ES-I3 (cell line): ENCODE data around the gene RIPPLY3.
"Not testable (repeated sequence)": the region's sequence is repeated elsewhere in the genome, so short reads cannot be mapped to it uniquely, and the experiment has no call there.

Source experiments
- H3K36me3 ChIP-seq: 2 replicates; pipeline ENCODE4 v1.6.1; 2013; ENCODE audit warnings: mild to moderate bottlenecking, low read length, control low read depth, moderate library complexity; ENCODE audit not compliant: insufficient read depth
- H3K4me1 ChIP-seq: 2 replicates; pipeline ENCODE4 v1.6.1; 2013; ENCODE audit warnings: mild to moderate bottlenecking, control low read depth, low read length; ENCODE audit not compliant: insufficient read depth
- H3K9ac ChIP-seq: 2 replicates; pipeline ENCODE4 v1.6.1; 2013; ENCODE audit warnings: low read depth, mild to moderate bottlenecking, low read length, moderate library complexity
- H3K9me3 ChIP-seq: 2 replicates; pipeline ENCODE4 v1.6.1; 2013; ENCODE audit warnings: mild to moderate bottlenecking, low read length, moderate library complexity; ENCODE audit not compliant: control insufficient read depth, insufficient read depth

RIPPLY3 gene

GRCh38 chr21:36990508-36991205 is 15.8 kb upstream of the RIPPLY3 start:
- no peaks in the 10 kb centered on the region; the same call in none of the 2 replicates for H3K9me3 ChIP-seq
- no peaks in the 10 kb centered on the region for H3K36me3 ChIP-seq
- H3K4me1 ChIP-seq: peaks cover 8% of the 10 kb centered on the region; the same call in 1 of the 2 replicates
- H3K9ac ChIP-seq: peak overlapping the region; percentile 89

- peaks cover 8% of the 10 kb centered on the region; the same call in 1 of the 2 replicates for H3K4me1 ChIP-seq
- H3K9me3 ChIP-seq: no peaks in the 10 kb centered on the region
- no peak overlapping the region for H3K9ac ChIP-seq
- no peaks in the 10 kb centered on the region for H3K36me3 ChIP-seq
Measured at GRCh38 chr21:36992671-36993070, 13.8 kb upstream of the RIPPLY3 start.

GRCh38 chr21:36994501-36995158 is 11.9 kb upstream of the RIPPLY3 start:
- peak overlapping the region; percentile 37; the same call in 1 of the 2 replicates for H3K9ac ChIP-seq
- peaks cover 8% of the 10 kb centered on the region; the same call in 1 of the 2 replicates for H3K4me1 ChIP-seq
- H3K9me3 ChIP-seq: no peaks in the 10 kb centered on the region
- H3K36me3 ChIP-seq: no peaks in the 10 kb centered on the region

DNA sequence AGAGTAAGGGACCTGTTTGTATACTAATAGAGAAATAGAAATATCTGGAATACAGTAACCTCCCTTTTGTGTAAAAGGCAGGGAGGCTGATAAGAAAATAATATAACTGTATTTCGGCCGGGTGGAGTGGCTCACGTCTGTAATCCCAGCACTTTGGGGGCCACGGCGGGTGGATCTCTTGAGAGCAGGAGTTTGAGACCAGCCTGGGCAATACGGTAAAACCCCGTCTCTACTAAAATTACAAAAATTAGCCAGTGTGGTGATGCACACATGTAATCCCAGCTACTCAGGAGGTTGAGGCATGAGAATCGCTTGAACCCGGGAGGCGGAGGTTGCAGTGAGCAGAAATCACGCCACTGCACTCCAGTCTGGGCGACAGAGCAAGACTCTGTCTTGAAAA is 11.2 kb upstream of the RIPPLY3 start:
- not testable (repeated sequence) for H3K9me3 ChIP-seq, H3K36me3 ChIP-seq, H3K4me1 ChIP-seq
- peak overlapping the region; percentile 37; the same call in 1 of the 2 replicates for H3K9ac ChIP-seq

GRCh38 chr21:36999131-36999898 is 7.2 kb upstream of the RIPPLY3 start:
- no peaks in the 10 kb centered on the region for H3K9me3 ChIP-seq

DNA sequence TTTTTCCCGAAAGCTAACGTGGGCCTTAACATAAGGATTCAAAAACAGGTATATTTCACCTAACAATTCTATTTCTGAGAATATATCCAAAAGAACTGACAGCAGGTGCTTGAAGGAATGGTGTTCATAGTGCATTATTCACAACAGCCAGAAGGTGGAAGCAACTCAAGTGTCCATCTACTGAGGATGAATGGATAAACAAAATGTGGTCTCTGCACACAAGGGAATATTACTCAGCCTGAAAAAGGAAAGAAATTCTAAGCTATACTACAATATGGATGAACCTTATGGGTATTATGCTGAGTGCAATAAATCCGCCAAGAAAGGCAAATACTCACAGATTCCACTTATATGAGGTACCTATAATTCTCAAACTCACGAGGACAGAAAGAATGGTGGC is 6.1 kb upstream of the RIPPLY3 start:
- Histone ChIP-seq H3K9me3 (no peaks in the 10 kb centered on the region), H3K9ac (no peak overlapping the region), H3K4me1 (no peaks in the 10 kb centered on the region), H3K36me3 (no peaks in the 10 kb centered on the region)

More at GRCh38 chr21:36999131-36999898, 7.2 kb upstream of the RIPPLY3 start:
- no peaks in the 10 kb centered on the region for H3K4me1 ChIP-seq
- H3K36me3 ChIP-seq: no peaks in the 10 kb centered on the region
- no peak overlapping the region for H3K9ac ChIP-seq

DNA sequence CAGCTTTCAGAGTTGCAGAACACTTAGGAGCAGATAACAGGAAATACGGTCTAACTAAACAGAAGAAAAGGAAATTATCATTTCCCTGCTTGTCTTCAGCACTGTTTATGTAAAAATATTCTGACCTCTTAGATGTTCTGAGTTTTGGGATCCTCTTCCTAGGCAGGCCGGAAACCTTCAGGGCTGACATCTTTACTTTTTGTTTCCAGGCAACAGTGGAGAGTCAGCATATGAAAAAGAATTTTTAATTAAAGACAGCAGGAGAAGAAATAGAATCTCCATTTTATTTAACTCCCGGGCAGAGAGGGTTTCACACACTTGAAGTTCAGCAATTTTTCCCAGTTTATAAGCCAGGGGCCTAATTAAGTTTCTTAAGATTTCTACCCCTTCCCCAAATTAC is 5.1 kb upstream of the RIPPLY3 start:
- Histone ChIP-seq H3K9me3 (no peaks in the 10 kb centered on the region), H3K9ac (no peak overlapping the region), H3K4me1 (no peaks in the 10 kb centered on the region), H3K36me3 (no peaks in the 10 kb centered on the region)

DNA sequence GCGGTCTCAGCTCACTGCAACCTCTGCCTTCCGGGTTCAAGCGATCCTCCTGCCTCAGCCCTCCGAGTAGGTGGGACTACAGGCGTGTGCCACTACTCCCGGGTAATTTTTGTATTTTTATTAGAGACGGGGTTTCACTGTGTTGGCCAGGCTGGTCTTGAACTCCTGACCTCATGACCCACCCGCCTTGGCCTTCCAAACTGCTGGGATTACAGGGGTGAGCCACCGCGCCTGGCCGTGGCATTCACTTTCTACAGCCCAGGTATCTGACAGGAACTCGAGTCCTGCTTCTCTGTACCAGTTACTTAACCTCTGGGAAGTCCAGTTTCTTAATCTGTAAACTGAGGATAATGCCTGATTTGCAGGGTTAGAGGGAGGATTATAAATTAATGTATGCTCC is 3.7 kb upstream of the RIPPLY3 start:
- H3K9me3 ChIP-seq, H3K36me3 ChIP-seq, H3K9ac ChIP-seq, H3K4me1 ChIP-seq: not testable (repeated sequence)

DNA sequence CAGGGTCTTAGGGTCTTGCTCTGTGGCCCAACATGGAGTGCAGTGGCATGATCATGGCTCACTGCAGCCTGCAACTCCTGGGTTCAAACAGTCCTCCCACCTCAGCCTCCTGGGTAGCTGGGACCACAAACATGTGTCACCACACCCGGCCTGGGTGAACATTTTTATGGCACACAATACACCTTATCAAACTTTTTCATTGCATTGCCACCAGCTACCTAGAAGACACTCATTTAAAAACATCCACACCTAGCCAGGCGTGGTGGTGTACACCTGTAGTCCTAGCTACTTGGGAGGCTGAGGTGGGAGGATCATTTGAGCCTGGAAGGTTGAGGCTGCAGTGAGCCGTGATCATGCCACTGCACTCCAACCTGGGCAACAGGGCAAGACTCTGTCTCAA is 2.6 kb upstream of the RIPPLY3 start:
- H3K9me3 ChIP-seq, H3K36me3 ChIP-seq, H3K9ac ChIP-seq, H3K4me1 ChIP-seq: not testable (repeated sequence)

GRCh38 chr21:37005548-37006485 is 685 bp upstream of the RIPPLY3 start:
- Histone ChIP-seq H3K4me1 (no peaks in the 10 kb centered on the region), H3K36me3 (no peaks in the 10 kb centered on the region), H3K9ac (peak overlapping the region; percentile 63), H3K9me3 (no peaks in the 10 kb centered on the region)

- Histone ChIP-seq H3K9ac (no peak overlapping the region), H3K4me1 (no peaks in the 10 kb centered on the region)
Measured at GRCh38 chr21:37008724-37009123, 2.2 kb downstream of the RIPPLY3 start.

DNA sequence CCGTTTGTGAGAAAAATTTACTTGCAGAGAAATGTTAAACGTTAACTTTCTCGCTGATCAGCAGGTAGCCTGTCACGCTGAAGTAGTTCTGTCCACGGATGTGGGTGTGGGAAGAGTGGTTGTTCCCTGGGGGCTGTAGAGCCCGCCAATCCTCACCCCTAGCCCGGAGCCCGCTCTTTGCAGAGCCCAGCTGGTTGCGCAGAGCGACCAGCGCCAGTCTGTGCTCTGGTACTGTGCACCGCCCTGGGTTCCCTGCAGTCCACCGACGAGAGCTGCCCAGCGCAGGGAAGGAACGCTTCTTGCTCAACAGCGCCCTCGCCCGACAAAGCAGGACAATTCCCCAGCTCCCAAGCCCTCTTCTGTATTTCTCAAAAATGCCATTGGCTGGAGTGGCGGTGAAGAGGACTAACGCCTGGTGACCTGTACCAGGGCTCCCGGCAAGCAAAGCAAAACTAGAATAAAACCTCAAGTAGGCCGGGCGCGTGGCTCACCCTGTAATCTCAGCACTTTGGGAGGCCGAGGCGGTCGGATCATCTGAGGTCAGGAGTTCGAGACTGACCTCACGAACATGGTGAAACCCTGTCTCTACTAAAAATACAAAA is 3.3 kb downstream of the RIPPLY3 start:
- Histone ChIP-seq H3K9ac (peak overlapping the region; percentile 34; the same call in 1 of the 2 replicates), H3K36me3 (no peaks in the 10 kb centered on the region), H3K4me1 (no peaks in the 10 kb centered on the region), H3K9me3 (no peaks in the 10 kb centered on the region)

More at GRCh38 chr21:37008724-37009123, 2.2 kb downstream of the RIPPLY3 start:
- Histone ChIP-seq H3K9me3 (no peaks in the 10 kb centered on the region), H3K36me3 (no peaks in the 10 kb centered on the region)

- H3K9ac ChIP-seq: no peak overlapping the region
- H3K36me3 ChIP-seq: no peaks in the 10 kb centered on the region
- no peaks in the 10 kb centered on the region for H3K9me3 ChIP-seq
- no peaks in the 10 kb centered on the region for H3K4me1 ChIP-seq
Measured at GRCh38 chr21:37017951-37018679, 11.6 kb downstream of the RIPPLY3 start.
